Right lung (tissue), 5 donors: ENCODE results near the gene OR5H15. TPM values are rescaled to one million over a fixed set of nuclear protein-coding genes. Genes with fewer than 3 reads are reported as not detected.

ENCODE experiments used
- polyA plus RNA-seq, 5 donors: library from polyadenylated mRNA; unstranded; fragments of 120-200 nt; gene quantifications; one replicate each; pipeline versions ENCODE4 v1.2.1 to v1.2.3, GENCODE V29; 2013; ENCODE audit warnings: inconsistent platforms in 1 of 5, low replicate concordance in 1 of 5; ENCODE audit not compliant: insufficient read length in 5 of 5, insufficient read depth in 1 of 5

Gene OR5H15
- polyA plus RNA-seq, 5 donors: not detected

Other genes with a start within 250 kb of the OR5H15 start
- gene RIOX2, start 194.3 kb upstream of the OR5H15 start, polyA plus RNA-seq: 10 to 100 TPM; 35.0 to 45.0 (median 40.7) TPM
- under 1 TPM in 1 of 5 donors, not detected in 4; 0.04 TPM for gene GABRR3, start 131.4 kb upstream of the OR5H15 start, polyA plus RNA-seq
- gene OR5AC2, start 79.5 kb upstream of the OR5H15 start, polyA plus RNA-seq: not detected
- under 1 TPM in 1 of 5 donors, not detected in 4; 0.03 TPM for gene OR5H1, start 36.0 kb upstream of the OR5H15 start, polyA plus RNA-seq
- under 1 TPM in 1 of 5 donors, not detected in 4; 0.03 TPM for gene OR5H14, start 19.2 kb upstream of the OR5H15 start, polyA plus RNA-seq
- not detected for gene OR5H6, start 97.5 kb downstream of the OR5H15 start, polyA plus RNA-seq
- not detected for gene OR5H2, start 115.8 kb downstream of the OR5H15 start, polyA plus RNA-seq
- gene OR5K4, start 187.2 kb downstream of the OR5H15 start, polyA plus RNA-seq: not detected
- gene OR5K3, start 224.0 kb downstream of the OR5H15 start, polyA plus RNA-seq: not detected